Activated CD8-positive, alpha-beta memory T cell treated with anti-CD3 and anti-CD28 coated beads for 1 hour (primary cell): Measurements from ENCODE around the gene PAPOLB.

ENCODE experiments used
- DNase-seq, 2 donors: peaks; one replicate each; pipeline ENCODE4 v3.0.0-alpha.2; 2020; ENCODE audit warnings: low read depth in 1 of 2; ENCODE audit errors: extremely low read depth in 1 of 2

PAPOLB gene

DNA sequence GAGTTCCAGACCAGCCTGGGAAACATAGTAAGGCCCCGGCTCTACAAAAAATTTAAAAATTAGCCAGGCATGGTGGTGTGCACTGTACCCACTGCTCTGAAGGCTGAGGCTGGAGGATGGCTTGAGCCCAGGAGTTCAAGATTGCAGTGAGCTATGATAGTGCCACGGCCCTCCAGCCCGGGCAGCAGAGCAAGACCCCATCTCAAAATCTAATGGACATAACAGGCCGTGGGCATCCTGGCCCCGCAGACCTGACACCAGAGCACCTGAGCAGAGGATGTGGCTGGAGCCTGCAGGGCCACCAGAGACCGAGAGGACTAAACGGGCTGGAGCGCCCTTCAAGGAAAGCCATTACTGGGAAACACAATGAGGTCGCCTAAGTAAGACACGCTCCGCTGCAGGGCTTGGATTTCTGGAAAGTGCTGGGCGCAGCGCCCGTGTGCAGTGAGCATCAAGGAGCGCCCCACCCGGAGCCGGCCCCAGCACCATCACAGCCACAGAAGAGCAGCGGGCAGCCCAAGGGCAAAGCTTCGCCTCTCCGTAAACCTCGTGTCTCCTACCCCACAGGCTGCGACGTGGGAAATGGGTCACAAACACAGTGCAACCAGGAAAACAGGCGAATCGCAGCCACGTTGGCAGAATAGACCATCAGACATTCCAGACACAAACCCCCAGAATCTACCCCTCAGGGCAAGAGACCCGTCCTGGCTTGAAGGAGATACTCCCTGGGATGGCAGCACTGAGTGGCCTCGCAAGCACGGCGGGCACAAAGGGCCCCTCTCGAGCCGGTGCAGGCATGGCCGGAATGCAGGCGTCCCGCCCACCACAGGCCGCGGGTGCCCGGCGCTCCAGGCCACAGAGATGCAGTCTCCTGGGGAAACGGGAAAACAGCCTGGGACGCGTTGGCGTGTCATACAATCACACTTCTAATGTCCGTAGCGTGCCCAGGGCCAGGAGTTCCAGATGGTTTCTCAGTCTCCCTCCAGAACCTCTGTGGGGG is 16.8 kb upstream of the PAPOLB start:
- no peak for DNase-seq

DNA sequence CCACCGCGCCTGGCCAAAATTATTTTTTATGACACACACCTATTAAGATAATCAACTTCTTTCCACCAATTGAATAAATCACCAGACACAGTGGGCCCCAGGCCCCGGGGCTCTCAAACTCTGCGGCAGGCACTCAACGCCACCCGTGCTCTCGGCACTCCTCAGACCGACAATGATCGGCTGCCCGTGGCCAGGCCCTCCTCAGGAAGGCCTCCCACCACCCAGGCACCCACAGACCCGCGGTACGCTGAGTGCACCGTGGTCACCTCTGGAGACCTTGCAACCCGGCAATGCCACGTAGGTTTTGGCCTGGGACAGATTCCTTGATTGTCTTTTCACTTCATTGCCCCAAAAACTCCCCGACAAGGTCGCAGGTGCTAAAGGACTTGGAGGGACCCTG is 14.8 kb upstream of the PAPOLB start:
- no peak for DNase-seq

DNA sequence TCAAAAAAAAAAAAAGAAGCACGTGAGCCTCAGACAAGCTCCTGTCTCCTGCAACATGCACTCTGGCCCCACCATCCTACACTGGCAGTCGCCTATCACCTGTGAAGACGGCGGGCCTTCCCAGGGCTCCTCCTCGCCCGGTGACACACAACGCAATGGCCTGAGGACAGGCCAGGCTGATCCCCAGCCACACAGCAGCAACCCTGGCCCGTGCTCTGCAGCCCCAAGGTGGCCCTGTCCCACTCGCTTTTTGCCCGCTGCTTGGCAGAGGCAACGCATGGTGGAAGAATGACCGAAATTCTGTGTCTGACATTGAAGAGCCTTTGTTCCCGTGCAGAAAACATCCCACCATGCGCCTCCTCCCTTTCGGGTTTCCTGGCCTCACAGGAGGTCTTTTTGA is 13.6 kb upstream of the PAPOLB start:
- DNase-seq: no peak

DNA sequence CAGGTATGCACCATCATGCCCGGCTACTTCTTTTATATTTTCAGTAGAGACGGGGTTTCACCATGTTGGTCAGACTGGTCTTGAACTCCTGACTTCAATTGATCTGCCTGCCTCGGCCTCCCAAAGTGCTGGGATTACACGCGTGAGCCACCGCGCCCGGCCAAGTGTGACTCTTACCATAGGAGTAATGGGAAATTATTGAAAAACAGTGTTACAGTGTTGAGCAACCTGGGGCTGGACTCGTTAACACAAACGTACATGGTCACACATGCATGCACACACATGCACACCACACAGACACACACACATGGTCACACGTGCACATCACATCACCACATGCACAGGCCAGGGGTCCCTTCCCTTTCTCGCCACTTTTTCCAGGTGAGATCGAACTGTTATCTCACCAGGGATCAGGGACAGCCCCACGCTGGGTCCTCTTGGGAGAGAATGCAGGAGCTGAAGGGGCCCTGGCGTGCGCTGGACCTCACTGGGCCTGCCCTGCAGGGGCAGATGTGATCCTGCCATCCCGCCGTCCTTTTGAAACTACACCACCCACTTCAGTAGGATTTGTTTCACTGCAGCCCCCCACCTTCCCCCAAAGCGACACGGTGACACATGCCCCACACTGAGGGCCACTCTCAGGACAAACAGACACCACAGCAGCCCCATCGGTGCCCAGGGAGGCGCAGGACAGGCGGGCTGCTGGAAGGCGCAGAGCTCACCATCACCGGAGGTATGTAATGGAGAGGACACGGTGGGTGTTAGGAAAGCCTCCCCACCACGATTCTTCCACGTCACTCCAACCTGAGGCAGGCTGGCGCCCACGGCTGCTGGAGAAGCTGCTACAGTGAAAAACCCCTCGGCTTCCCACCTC is 11.5 kb upstream of the PAPOLB start:
- DNase-seq: no peak

DNA sequence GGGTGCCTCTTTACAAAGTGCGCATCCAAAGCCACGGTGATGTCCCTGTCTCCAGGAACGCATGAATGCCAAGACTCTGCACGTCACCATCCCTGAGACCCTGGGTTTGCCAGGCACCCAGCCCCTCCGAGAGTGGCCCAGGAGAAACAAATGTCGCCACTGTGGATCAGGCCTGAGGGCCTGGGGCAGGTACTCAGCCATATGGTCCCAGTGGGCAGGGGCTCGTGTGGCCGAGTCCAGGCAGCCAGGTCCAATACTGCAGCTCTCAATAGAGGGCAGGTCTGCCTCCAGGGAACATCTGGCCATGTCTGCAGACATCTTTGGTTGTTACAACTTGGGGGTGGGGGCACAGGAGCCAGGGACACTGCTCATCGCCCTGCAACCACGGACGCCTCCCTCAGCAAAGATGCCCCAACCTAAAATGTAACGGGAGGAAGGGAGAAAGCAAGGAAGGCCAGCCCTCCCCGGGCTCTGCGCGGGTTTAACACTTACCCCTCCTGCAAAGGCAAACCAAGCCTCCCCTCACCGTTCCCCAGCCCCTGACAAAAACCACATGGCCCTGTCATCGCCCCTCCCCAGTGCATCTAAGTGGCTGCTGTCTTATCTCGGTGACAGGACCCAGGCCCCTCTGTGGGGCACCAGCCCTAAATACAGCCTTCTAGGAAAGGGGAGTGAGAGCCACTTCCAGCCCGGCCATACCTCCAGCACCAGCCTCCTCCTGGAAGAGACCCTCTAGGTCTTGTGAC is 10.3 kb upstream of the PAPOLB start:
- no peak for DNase-seq

DNA sequence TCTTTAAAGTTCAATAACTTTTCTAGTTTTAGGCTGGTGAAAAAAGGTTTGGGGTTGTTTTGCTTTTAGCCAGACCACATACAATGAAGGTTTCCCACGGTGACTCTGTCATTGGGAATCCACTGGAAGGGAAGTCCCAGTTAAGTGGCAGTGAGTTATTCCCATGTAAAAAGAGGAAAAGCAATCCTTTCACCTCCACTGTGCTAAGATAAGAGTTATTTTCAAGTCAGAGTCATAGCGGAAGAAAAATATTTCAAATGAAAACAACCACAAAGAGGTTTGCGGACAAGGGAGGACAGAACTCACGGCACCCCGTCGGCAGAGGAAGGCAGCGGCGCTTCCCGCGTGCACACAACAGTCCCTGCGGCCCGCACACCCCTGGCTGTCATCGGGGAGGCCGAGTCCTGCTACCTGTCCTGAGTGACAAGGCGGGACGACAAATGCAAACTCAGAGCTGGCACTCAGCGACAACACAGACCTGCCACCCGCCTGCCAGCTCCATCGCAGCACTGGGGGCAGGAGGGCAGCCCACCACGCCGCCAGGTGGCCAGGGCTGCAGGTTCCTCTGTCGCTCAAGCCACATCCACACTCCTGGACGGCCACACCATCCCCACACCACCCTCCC is 9.3 kb upstream of the PAPOLB start:
- DNase-seq: no peak

DNA sequence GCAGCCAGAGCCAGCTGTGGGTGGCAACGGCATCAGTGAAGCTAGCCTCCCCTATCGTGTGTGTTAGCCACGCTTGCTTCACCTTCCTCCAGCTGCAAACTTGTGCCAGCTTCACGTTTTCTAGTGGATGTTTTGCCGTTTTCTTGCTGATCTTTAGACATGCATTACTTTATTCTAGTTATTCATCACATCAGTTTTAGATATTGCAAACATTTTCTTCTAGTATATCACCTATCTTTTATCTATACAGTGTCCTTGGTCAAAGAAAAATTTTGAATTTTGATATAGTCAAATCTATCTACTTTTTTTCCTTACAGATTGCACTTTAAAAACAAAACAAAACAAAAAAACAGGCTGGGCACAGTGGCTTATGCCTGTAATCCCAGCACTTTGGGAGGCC is 6.7 kb upstream of the PAPOLB start:
- DNase-seq: no peak

DNA sequence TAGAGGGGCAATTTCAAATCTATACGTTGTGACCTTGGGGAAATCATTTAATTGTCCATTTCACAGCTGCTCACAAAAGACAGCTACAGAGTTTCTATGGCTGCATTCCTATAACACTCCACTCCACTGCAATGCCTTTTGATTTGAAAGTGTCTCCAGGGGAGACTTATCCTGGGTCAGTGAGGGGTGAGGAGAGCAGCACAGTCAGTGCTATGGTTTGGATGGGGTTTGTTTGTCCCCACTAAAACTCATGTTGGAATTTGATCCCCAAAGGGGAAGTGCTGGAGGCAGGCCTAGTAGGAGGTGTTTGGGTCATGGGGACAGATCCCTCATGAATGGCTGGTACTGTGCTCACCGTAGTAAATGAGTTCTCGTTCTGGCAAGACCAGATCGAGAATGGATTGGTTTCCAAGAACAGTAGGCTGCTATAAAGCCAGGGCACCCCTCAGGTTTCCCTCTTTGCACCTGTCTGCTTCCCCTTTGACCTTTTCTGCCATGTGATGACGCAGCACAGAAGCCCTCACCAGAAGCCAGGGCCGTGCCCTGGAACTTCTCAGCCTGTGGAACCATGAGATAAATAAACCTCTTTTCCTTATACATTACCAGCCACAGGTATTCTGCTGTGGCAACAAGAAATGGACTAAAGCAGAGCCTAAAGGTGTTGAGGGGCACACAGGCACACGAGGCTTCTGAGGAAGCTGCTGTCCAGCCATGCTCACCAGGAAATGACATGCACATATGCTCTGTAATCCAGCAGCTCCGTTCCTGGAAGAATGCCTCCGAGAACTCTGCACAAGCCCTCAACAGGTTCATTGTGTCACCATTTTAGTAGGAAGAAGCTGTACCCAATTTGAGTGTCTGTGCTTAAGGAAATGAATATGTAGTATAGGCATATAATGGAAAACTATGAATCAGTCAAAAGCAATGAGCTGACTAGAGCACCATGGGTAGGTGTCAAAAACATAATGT is 5.0 kb upstream of the PAPOLB start:
- no peak for DNase-seq

DNA sequence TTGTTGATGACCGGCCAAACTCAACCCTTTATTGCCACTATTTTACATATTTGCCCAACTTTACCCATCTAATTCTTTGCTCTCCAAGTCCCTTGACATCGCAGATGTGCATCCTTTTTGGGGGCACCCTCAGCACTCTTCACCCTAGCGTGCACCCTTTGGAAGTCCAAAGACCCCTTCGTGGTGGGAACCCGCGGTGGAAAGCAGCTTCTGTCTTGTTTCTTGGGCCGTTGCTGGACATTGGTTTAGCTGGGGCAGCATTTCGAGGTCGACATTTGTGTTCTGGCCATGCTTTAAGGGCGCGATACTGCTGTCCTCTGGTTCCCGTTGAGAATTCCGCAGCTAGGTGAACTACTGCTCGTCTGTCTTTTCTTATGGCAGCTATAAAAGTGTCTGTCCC is 326 bp upstream of the PAPOLB start:
- no peak for DNase-seq

DNA sequence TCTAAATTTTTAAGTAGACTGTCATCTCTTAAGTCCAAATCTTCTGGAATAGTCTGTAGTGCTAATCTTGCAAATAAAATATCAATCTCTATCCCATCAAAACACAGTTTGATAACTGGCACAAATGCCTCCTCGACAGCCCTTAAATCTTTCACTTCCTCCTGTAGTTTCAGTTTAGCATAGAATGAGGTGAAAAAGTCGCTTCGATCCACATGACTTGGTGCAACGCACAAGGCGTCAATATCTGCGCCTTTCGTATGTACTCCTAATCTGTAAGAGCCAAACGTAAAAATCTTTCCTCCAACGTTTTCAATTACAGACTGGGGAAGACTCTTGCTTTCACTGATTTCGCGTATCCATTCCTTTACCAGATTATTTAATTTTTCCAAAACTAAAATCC is 603 bp downstream of the PAPOLB start:
- no peak for DNase-seq

DNA sequence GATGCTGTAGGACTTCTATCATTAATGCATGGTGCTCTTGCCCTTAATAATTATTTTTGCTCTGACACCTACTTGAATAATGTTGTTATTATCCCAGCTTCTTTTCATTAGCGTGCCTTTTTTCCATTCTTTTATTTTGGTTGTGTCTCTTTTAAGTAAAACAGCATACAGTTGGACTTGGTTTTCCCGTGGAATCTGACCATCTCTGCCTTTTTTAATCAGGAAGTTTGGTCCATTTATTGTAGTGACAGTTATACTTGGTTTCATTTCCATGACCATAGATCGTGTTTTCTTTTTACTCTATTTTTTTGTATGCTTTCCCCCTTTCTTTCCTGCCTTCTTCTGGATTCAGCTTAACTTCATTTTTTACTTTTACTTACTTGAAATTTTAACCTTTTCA is 4.6 kb downstream of the PAPOLB start:
- DNase-seq: no peak

DNA sequence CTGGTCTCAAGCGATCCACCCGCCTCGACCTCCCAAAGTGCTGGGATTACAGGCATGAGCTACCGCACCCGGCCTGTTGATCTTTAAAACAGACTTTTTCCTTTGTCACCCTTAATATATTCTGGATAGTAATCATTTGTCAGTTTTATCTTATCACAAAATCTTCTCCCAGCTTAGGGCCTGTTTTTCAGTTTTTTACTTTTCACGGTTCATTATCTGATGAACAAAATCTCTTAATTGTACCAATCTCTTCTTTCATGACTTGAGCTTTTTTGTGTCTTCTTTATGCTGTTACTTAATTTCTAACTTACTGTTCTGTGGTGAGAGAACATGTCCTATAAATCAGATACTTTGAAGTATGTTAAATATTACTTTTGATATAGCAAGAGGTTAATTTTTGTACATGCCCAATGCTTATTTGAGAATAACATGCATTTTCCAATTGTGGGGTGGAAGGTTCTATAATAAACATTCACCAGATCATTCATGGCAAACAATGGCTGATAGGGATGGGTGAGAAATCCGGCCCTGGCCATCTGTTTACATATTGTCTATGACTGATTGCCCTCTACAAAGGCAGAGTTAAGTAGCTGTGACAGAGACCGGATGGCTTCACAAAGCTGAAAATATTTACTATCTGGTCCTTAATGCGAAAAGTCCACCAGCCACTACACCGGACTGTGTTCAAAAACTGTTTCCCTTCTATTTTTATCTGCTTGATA is 5.3 kb downstream of the PAPOLB start:
- no peak for DNase-seq

DNA sequence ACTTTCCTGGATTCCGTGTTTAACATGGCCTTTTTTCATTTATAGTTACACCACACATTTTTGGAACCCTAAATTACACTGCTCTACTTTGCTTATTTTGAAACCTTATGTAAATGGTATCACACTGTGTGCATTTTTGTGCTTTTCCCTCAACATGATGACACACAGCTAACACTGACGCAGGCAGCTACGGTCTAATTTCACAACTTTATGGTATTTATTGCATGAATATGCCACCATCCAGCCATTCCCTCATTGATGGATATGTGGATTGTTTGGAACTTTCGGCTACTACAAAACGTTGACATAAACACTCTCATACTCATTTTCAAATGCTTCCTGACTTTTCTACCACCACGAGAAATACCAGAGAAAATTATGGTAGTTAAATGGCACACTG is 6.9 kb downstream of the PAPOLB start:
- no peak for DNase-seq

DNA sequence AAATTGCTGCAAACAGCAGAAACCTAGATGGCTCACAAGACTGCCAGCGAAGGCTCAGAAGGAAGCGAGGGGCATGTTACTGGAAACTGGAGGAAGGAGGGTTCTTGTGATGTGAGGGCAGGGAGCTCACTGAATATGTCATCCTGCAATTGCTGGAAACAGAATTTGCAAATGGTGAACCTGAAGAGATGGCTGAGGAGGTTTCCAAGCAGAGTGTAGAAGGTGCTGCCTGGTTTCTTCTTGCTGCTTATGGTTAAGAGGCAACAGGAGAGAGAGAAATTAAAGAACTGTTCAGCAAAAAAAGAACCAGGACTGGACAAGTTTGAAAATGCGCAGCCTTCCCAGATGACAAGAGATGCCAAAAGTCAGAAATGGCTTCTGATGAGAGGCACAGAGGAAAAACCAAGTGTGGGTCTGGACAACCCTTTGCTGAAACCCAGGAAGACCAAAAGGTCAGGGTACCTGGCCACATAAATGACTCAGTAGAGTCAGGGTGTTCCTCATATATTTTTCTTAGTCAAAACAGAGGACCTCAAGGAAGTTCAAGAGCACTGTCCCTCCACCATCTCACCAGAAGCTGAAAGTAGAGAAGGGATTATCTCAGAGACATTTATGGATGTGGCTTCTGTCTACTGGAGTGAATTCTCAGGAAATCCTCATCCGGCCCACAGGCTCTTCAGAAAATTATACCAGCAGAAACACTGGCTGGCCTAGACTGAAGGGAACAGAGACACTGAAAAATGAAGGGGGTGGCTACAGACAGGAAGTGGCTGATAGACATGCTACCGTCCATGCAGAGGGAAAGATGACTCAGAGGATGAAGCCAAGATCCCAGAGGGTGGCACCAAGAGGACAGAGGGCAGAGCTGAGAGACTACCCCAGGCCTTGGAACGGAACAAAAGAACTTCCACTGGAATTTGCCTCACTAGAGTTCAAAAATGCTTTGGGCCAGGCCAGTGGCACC is 10.1 kb downstream of the PAPOLB start:
- no peak for DNase-seq

DNA sequence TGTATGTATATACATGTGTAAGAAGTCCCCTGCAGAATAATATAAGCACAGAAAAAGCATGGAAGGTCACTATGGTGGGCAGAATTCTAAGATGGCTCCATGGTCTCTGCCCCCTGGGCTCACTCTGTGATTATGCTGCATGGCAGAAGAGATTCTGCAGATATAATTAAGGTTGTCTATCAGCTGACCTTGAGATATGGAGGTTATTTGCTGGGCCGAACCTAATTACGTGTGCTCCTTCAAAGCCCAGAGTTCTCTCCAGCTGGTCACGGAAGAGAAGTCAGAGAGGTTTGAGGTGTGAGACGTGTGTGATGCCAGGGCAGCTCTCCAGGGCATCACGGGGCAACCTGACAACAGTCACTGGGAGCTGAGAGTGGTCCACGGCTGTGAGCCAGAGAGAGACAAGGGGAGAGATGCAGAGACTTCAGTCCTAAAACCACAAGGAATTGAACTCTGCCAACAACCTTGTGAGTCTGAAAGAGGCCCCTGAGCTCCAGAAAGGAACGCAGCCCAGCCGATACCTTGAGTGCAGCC is 11.5 kb downstream of the PAPOLB start:
- no peak for DNase-seq

DNA sequence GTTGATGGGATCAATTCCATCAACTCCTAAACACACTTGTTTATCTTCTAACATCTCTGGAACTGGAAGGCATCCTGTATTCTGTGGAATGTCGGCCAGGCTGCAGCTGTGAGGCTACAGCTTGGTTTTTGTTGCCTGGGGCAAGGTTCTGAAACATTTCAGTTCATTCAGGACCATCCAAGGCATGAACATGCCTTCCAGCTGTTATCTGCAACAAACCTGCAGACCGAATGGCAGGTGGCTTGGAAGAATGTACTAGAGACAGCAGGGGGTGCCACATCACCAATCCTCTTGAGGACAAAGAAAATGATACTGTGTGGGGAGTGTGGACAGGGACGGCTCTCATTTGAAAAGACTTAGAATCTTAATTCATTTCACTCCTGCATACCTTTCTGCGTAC is 12.4 kb downstream of the PAPOLB start:
- DNase-seq: no peak

DNA sequence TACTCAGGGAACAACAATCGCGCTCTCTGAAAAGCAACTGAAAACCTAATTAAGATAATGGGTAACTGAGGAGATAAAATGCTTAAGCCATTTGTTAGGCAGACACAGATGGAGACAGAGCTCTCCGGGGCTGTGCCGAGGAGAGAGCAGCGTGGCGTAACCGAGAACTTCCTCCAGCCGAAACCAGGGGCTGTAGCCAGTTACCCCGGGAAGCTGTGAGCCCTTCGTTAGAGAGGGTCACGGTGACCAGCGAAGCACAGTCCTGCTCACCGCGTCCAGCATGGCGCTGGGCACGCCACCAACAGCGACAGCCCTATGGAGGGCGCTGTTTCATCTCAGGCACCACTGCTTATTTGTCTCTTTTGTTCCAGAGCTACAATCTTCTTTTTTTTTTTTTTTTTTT is 16.1 kb downstream of the PAPOLB start:
- no peak for DNase-seq
